ENCODE measurements around the gene CAMTA1.

DNA sequence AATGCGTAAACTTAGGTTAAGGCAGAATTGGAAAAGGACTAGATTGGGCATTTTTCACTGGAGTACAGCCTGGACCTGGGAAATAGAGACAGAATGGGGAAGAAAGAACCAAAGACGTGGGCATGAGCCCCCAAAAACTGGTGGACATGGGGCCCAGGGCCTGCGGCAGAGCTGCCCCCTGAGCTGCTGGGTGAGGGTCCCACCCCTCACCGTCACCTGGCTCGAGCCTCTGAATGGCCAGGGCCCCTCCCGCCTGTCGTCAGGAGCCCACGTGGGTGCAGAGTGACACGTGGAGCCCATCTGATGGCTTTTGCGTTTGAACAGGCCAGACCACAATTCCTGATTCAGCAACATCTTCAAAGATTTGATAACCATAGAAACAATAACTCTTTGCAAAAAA, 624.9 kb downstream of the CAMTA1 start:
- TF ChIP-seq, protein P1, sequence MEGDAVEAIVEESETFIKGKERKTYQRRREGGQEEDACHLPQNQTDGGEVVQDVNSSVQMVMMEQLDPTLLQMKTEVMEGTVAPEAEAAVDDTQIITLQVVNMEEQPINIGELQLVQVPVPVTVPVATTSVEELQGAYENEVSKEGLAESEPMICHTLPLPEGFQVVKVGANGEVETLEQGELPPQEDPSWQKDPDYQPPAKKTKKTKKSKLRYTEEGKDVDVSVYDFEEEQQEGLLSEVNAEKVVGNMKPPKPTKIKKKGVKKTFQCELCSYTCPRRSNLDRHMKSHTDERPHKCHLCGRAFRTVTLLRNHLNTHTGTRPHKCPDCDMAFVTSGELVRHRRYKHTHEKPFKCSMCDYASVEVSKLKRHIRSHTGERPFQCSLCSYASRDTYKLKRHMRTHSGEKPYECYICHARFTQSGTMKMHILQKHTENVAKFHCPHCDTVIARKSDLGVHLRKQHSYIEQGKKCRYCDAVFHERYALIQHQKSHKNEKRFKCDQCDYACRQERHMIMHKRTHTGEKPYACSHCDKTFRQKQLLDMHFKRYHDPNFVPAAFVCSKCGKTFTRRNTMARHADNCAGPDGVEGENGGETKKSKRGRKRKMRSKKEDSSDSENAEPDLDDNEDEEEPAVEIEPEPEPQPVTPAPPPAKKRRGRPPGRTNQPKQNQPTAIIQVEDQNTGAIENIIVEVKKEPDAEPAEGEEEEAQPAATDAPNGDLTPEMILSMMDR (IDR thresholded peaks at IDR 0.05; ENCODE audit: poor library complexity): no peak
- no peak for TF ChIP-seq EZH2phosphoT487 (IDR thresholded peaks at IDR 0.05; ENCODE audit: low read depth, severe bottlenecking, unreplicated experiment)

Measured in hepatocyte (in vitro differentiated cells).